OCI-M2 (cell line): ENCODE data around the gene AKT2.
"Not testable (repeated sequence)": the region's sequence is repeated elsewhere in the genome, so short reads cannot be mapped to it uniquely, and the experiment has no call there.

Experiments used
- DNase-seq: peaks from one replicate; lab custom pipeline; 2025; ENCODE audit not compliant: unreplicated experiment; lab: John Stamatoyannopoulos, UW

The AKT2 gene

GRCh38 chr19:40284501-40285352 is at the start of gene AKT2:
Gene AKT2 (minus strand): TSS chr19:40285345. CDS start chr19:40265267, 20,078 bp downstream.
- peak; percentile 89 for DNase-seq

GRCh38 chr19:40333083-40333482 is 47.9 kb upstream of the AKT2 start:
- DNase-seq: not testable (repeated sequence)

- DNase-seq: no peak
Observed at GRCh38 chr19:40332669-40333068, 47.5 kb upstream of the AKT2 start.

- no peak for DNase-seq
Observed at GRCh38 chr19:40331052-40331451, 45.9 kb upstream of the AKT2 start.

- no peak for DNase-seq
Observed at GRCh38 chr19:40326201-40326600, 41.1 kb upstream of the AKT2 start.

GRCh38 chr19:40323705-40324104 is 38.6 kb upstream of the AKT2 start:
- DNase-seq: no peak

GRCh38 chr19:40322951-40323615 is 37.9 kb upstream of the AKT2 start:
- DNase-seq: no peak

GRCh38 chr19:40322271-40322610 is 37.1 kb upstream of the AKT2 start:
- DNase-seq: no peak

- no peak for DNase-seq
Observed at GRCh38 chr19:40321566-40322270, 36.6 kb upstream of the AKT2 start.

- no peak for DNase-seq
Observed at GRCh38 chr19:40321076-40321475, 35.9 kb upstream of the AKT2 start.

- DNase-seq: no peak
Observed at GRCh38 chr19:40320558-40320935, 35.4 kb upstream of the AKT2 start.

- no peak for DNase-seq
Observed at GRCh38 chr19:40317338-40317737, 32.2 kb upstream of the AKT2 start.

- DNase-seq: no peak
Observed at GRCh38 chr19:40315812-40316470, 30.8 kb upstream of the AKT2 start.

- no peak for DNase-seq
Observed at GRCh38 chr19:40314656-40315055, 29.5 kb upstream of the AKT2 start.

- DNase-seq: no peak
Observed at GRCh38 chr19:40313229-40313983, 28.3 kb upstream of the AKT2 start.

- no peak for DNase-seq
Observed at GRCh38 chr19:40312533-40312932, 27.4 kb upstream of the AKT2 start.

- no peak for DNase-seq
Observed at GRCh38 chr19:40309666-40310065, 24.5 kb upstream of the AKT2 start.

- DNase-seq: no peak
Observed at GRCh38 chr19:40305403-40305802, 20.3 kb upstream of the AKT2 start.

GRCh38 chr19:40304306-40304705 is 19.2 kb upstream of the AKT2 start:
- no peak for DNase-seq

- DNase-seq: no peak
Observed at GRCh38 chr19:40303765-40304164, 18.6 kb upstream of the AKT2 start.
